Stomach (tissue), 4 donors: Measurements from ENCODE around the gene ZNF776.

Source experiments
- CTCF ChIP-seq, 7 experiments: fragments of 450-650 bp in 4 of 7; fragments of 200-600 bp in 3 of 7; sonication (generic) in 3 of 7; IDR thresholded peaks; one replicate each; pipeline ENCODE4 v1.5.1; 2016 to 2019; ENCODE audit warnings: antibody characterized with exemption in 7 of 7, control low read depth in 2 of 7, mild to moderate bottlenecking in 1 of 7
- POLR2A ChIP-seq, 4 donors: fragments of 450-650 bp; IDR thresholded peaks; one replicate each; pipeline ENCODE4 v1.6.1; 2016; ENCODE audit warnings: antibody characterized with exemption in 4 of 4, control low read depth in 2 of 4, mild to moderate bottlenecking in 1 of 4, moderate library complexity in 1 of 4

- no peak for TF ChIP-seq CTCF (IDR thresholded peaks at IDR 0.05)
- TF ChIP-seq POLR2A (IDR thresholded peaks at IDR 0.05): no peak
Measured at GRCh38 chr19:57807541-57807940, 60.9 kb downstream of the ZNF776 start.
